Measurements from ENCODE around the gene FOXN4. TPM values are rescaled to one million over a fixed set of nuclear protein-coding genes. Genes with fewer than 3 reads are reported as not detected.

The FOXN4 gene
- total RNA-seq, 4 donors from 2014 or later: not detected

GRCh38 chr12:109286652-109287051 is 22.4 kb downstream of the FOXN4 start:
- intact Hi-C loops (cut with DNase I): no loop called here
- Histone ChIP-seq H3K9me3 (no peaks in the 10 kb centered on the region), H3K27me3 (no peaks in the 10 kb centered on the region), H3K36me3 (no peaks in the 10 kb centered on the region), H3K27ac (replicated peaks in 1 of 4) (no peak overlapping the region), H3K4me1 (peaks cover 0 to 35% (median 24%) of the 10 kb centered on the region in 4 donors), H3K4me3 (no peak overlapping the region)
- no peak for DNase-seq (ENCODE audit: extremely low spot score)
- TF ChIP-seq EP300 (IDR thresholded peaks at IDR 0.05) (no peak), POLR2A (IDR thresholded peaks at IDR 0.05; ENCODE audit: low read depth) (no peak), POLR2AphosphoS5 (IDR thresholded peaks at IDR 0.05) (no peak)
- TF ChIP-seq, protein P1, sequence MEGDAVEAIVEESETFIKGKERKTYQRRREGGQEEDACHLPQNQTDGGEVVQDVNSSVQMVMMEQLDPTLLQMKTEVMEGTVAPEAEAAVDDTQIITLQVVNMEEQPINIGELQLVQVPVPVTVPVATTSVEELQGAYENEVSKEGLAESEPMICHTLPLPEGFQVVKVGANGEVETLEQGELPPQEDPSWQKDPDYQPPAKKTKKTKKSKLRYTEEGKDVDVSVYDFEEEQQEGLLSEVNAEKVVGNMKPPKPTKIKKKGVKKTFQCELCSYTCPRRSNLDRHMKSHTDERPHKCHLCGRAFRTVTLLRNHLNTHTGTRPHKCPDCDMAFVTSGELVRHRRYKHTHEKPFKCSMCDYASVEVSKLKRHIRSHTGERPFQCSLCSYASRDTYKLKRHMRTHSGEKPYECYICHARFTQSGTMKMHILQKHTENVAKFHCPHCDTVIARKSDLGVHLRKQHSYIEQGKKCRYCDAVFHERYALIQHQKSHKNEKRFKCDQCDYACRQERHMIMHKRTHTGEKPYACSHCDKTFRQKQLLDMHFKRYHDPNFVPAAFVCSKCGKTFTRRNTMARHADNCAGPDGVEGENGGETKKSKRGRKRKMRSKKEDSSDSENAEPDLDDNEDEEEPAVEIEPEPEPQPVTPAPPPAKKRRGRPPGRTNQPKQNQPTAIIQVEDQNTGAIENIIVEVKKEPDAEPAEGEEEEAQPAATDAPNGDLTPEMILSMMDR (IDR thresholded peaks at IDR 0.05): no peak
- 96% methylated on average over 3 of the region's 4 CpGs for WGBS

DNA sequence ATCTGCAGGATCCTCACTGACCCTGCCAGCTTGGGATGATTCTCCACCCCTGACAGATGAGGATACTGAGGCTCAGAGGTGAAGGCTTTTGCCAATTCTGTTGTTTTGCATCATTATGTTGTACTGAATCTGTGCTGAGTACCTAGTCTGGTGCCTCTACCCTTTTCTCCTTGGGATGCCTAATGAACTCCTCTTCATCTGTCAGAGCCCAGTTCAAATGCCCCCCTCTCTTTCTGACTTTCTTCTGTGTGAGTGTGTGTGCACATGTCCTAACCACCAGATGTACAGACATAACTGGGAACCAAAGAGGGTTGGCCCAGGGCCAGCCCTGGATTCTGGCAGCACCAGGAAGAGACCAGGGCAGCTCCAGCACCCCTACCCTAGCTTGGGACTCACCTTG is 22.8 kb downstream of the FOXN4 start:
- no peak for DNase-seq (ENCODE audit: extremely low spot score)
- no peaks in the 10 kb centered on the region for H3K27me3 ChIP-seq
- TF ChIP-seq, protein P1 (IDR thresholded peaks at IDR 0.05): no peak
- TF ChIP-seq EP300 (IDR thresholded peaks at IDR 0.05) (no peak), POLR2A (IDR thresholded peaks at IDR 0.05; ENCODE audit: low read depth) (no peak), POLR2AphosphoS5 (IDR thresholded peaks at IDR 0.05) (no peak)
- intact Hi-C loops (cut with DNase I): no loop called here
- no peaks in the 10 kb centered on the region for H3K9me3 ChIP-seq
- no peak overlapping the region for H3K27ac ChIP-seq (replicated peaks in 1 of 4)
- H3K4me3 ChIP-seq: no peak overlapping the region
- peaks cover 0 to 31% (median 20%) of the 10 kb centered on the region in 4 donors for H3K4me1 ChIP-seq
- H3K36me3 ChIP-seq: no peaks in the 10 kb centered on the region

- TF ChIP-seq EP300 (IDR thresholded peaks at IDR 0.05): no peak
- no peak for TF ChIP-seq POLR2A (IDR thresholded peaks at IDR 0.05; ENCODE audit: low read depth)
- no peak for TF ChIP-seq POLR2AphosphoS5 (IDR thresholded peaks at IDR 0.05)
- TF ChIP-seq, protein P1 (IDR thresholded peaks at IDR 0.05): no peak
- intact Hi-C loops (cut with DNase I): no loop called here
- DNase-seq (ENCODE audit: extremely low spot score): no peak
- H3K27me3 ChIP-seq: no peaks in the 10 kb centered on the region
- H3K4me1 ChIP-seq: peaks cover 0 to 29% (median 17%) of the 10 kb centered on the region in 4 donors
- WGBS: 90% methylated on average over 8 of the region's 20 CpGs
- no peaks in the 10 kb centered on the region for H3K36me3 ChIP-seq
- no peak overlapping the region for H3K4me3 ChIP-seq
- no peaks in the 10 kb centered on the region for H3K9me3 ChIP-seq
- no peak overlapping the region for H3K27ac ChIP-seq (replicated peaks in 1 of 4)
Observed at GRCh38 chr12:109284392-109284791, 24.7 kb downstream of the FOXN4 start.

GRCh38 chr12:109281452-109281851 is 27.6 kb downstream of the FOXN4 start:
- 98% methylated on average over 6 of the region's 17 CpGs for WGBS
- H3K4me3 ChIP-seq: no peak overlapping the region
- DNase-seq (ENCODE audit: extremely low spot score): no peak
- H3K9me3 ChIP-seq: no peaks in the 10 kb centered on the region
- H3K27me3 ChIP-seq: no peaks in the 10 kb centered on the region
- no peaks in the 10 kb centered on the region for H3K36me3 ChIP-seq
- intact Hi-C loops (cut with DNase I): no loop called here
- TF ChIP-seq POLR2AphosphoS5 (IDR thresholded peaks at IDR 0.05): no peak
- TF ChIP-seq, protein P1 (IDR thresholded peaks at IDR 0.05): no peak
- TF ChIP-seq POLR2A (IDR thresholded peaks at IDR 0.05; ENCODE audit: low read depth): no peak
- TF ChIP-seq EP300 (IDR thresholded peaks at IDR 0.05): no peak
- no peak overlapping the region for H3K27ac ChIP-seq (replicated peaks in 1 of 4)
- peaks cover 6 to 57% (median 37%) of the 10 kb centered on the region in 4 donors for H3K4me1 ChIP-seq

GRCh38 chr12:109279525-109279924 is 29.6 kb downstream of the FOXN4 start:
- Histone ChIP-seq H3K4me3 (no peak overlapping the region), H3K36me3 (no peaks in the 10 kb centered on the region), H3K9me3 (no peaks in the 10 kb centered on the region), H3K27me3 (no peaks in the 10 kb centered on the region), H3K4me1 (peaks cover 6 to 57% (median 37%) of the 10 kb centered on the region in 4 donors), H3K27ac (replicated peaks in 1 of 4) (peak overlapping the region in 1 of 4 donors; percentile 61)
- intact Hi-C loops (cut with DNase I): no loop called here
- no peak for TF ChIP-seq POLR2A (IDR thresholded peaks at IDR 0.05; ENCODE audit: low read depth)
- no peak for TF ChIP-seq POLR2AphosphoS5 (IDR thresholded peaks at IDR 0.05)
- TF ChIP-seq EP300 (IDR thresholded peaks at IDR 0.05): no peak
- TF ChIP-seq, protein P1 (IDR thresholded peaks at IDR 0.05): no peak
- DNase-seq (ENCODE audit: extremely low spot score): no peak
- 100% methylated on average over 8 of the region's 13 CpGs for WGBS

Measured in esophagus muscularis mucosa (tissue), 4 donors.